Trophoblast cell (in vitro differentiated cells and primary cell): ENCODE results near the gene IFITM10.
A peak's percentile ranks its signal among the peaks of the same experiment; 100 is the strongest.

ENCODE experiments used
- DNase-seq, 2 donors: peaks; one replicate each; pipeline ENCODE4 v3.0.0-alpha.2; 2016
- H2AFZ ChIP-seq: 2 replicates; pipeline ENCODE4 v1.6.1; 2013; ENCODE audit warnings: low read length, moderate library complexity, mild to moderate bottlenecking; ENCODE audit not compliant: insufficient read depth, poor library complexity
- H2AK5ac ChIP-seq: 2 replicates; pipeline ENCODE4 v1.6.1; 2013; ENCODE audit warnings: mild to moderate bottlenecking, low read length
- H2BK120ac ChIP-seq: 2 replicates; pipeline ENCODE4 v1.6.1; 2013; ENCODE audit warnings: low read length, mild to moderate bottlenecking, moderate library complexity; ENCODE audit not compliant: insufficient read depth, poor library complexity
- H2BK12ac ChIP-seq: 2 replicates; pipeline ENCODE4 v1.6.1; 2013; ENCODE audit warnings: mild to moderate bottlenecking, low read length, moderate library complexity
- H2BK5ac ChIP-seq: 2 replicates; pipeline ENCODE4 v1.6.1; 2013; ENCODE audit warnings: low read length, low read depth, moderate library complexity, mild to moderate bottlenecking; ENCODE audit not compliant: poor library complexity
- H3K14ac ChIP-seq: 2 replicates; pipeline ENCODE4 v1.6.1; 2013; ENCODE audit warnings: mild to moderate bottlenecking, low read length
- H3K18ac ChIP-seq: 2 replicates; pipeline ENCODE4 v1.6.1; 2013; ENCODE audit warnings: mild to moderate bottlenecking, low read length
- H3K23ac ChIP-seq: 2 replicates; pipeline ENCODE4 v1.6.1; 2013; ENCODE audit warnings: low read length
- H3K27ac ChIP-seq: 2 replicates; pipeline ENCODE4 v1.5.1; 2013; ENCODE audit warnings: low read depth, mild to moderate bottlenecking, inconsistent platforms, low read length, moderate library complexity
- H3K27me3 ChIP-seq: 2 replicates; pipeline ENCODE4 v1.6.1; 2013; ENCODE audit warnings: inconsistent platforms, mild to moderate bottlenecking, low read length, moderate library complexity; ENCODE audit not compliant: insufficient read depth
- H3K36me3 ChIP-seq, 2 experiments: 1 replicate in 1 of 2; 2 replicates in 1 of 2; pipeline ENCODE4 v1.6.1; 2013; ENCODE audit warnings: low read length in 2 of 2, mild to moderate bottlenecking in 2 of 2, moderate library complexity in 1 of 2; ENCODE audit not compliant: insufficient read depth in 2 of 2, control insufficient read depth in 1 of 2
- H3K4ac ChIP-seq: 2 replicates; pipeline ENCODE4 v1.6.1; 2013; ENCODE audit warnings: low read depth, mild to moderate bottlenecking, low read length, moderate library complexity
- H3K4me1 ChIP-seq, 2 experiments: 1 replicate in 1 of 2; 2 replicates in 1 of 2; pipeline ENCODE4 v1.6.1; 2013; ENCODE audit warnings: low read length in 2 of 2, mild to moderate bottlenecking in 2 of 2, moderate library complexity in 1 of 2; ENCODE audit not compliant: insufficient read depth in 2 of 2, control insufficient read depth in 1 of 2
- H3K4me2 ChIP-seq: 2 replicates; pipeline ENCODE4 v1.6.1; 2013; ENCODE audit warnings: inconsistent platforms, mild to moderate bottlenecking, low read length, moderate library complexity
- H3K4me3 ChIP-seq: 2 replicates; pipeline ENCODE4 v1.5.1; 2013; ENCODE audit warnings: mild to moderate bottlenecking, low read depth, low read length, inconsistent platforms
- H3K79me1 ChIP-seq: one replicate; pipeline ENCODE4 v1.6.1; 2013; ENCODE audit warnings: low read length
- H3K79me2 ChIP-seq: 2 replicates; pipeline ENCODE4 v1.6.1; 2013; ENCODE audit warnings: low read length, mild to moderate bottlenecking; ENCODE audit not compliant: control insufficient read depth, insufficient read depth, poor library complexity
- H3K9ac ChIP-seq: 2 replicates; pipeline ENCODE4 v1.6.1; 2013; ENCODE audit warnings: mild to moderate bottlenecking, low read length
- H3K9me3 ChIP-seq: 2 replicates; pipeline ENCODE4 v1.6.1; 2013; ENCODE audit warnings: low read depth, mild to moderate bottlenecking, control low read depth, inconsistent platforms, low read length; ENCODE audit not compliant: insufficient read depth
- H4K12ac ChIP-seq: 2 replicates; pipeline ENCODE4 v1.6.1; 2013; ENCODE audit warnings: low read depth, mild to moderate bottlenecking, low read length, moderate library complexity
- H4K8ac ChIP-seq: 2 replicates; pipeline ENCODE4 v1.6.1; 2013; ENCODE audit warnings: low read depth, mild to moderate bottlenecking, low read length, moderate library complexity
- H4K91ac ChIP-seq: one replicate; pipeline ENCODE4 v1.6.1; 2013; ENCODE audit warnings: low read depth, mild to moderate bottlenecking, low read length, moderate library complexity
- WGBS: extraction: QIAGEN DNeasy Blood & Tissue Kit; methylation state at CpG from one replicate; pipeline ENCODE4 v1.1.7; 2013; ENCODE audit warnings: missing lambda C conversion rate; ENCODE audit not compliant: insufficient read length, insufficient coverage; ENCODE audit errors: extremely low coverage; 5-methylcytosine and 5-hydroxymethylcytosine counted together

Gene IFITM10

GRCh38 chr11:1747753-1748635 lies 2.4 kb downstream of the IFITM10 start:
- Histone ChIP-seq H4K12ac (no peak overlapping the region), H3K23ac (no peak overlapping the region), H2AFZ (no peak overlapping the region), H3K9ac (no peak overlapping the region), H2BK120ac (no peak overlapping the region), H3K4ac (no peak overlapping the region), H3K4me1 (no peaks in the 10 kb centered on the region), H4K91ac (no peak overlapping the region), H3K14ac (no peak overlapping the region), H3K9me3 (peaks cover 19% of the 10 kb centered on the region), H3K79me1 (no peaks in the 10 kb centered on the region), H3K4me2 (no peak overlapping the region), H3K79me2 (no peaks in the 10 kb centered on the region), H2AK5ac (no peak overlapping the region), H3K36me3 (peaks cover 3 to 4% of the 10 kb centered on the region in 2 experiments), H2BK5ac (no peak overlapping the region), H3K27ac (no peak overlapping the region), H3K4me3 (no peak overlapping the region), H2BK12ac (no peak overlapping the region), H3K27me3 (peaks cover 24% of the 10 kb centered on the region), H4K8ac (no peak overlapping the region), H3K18ac (no peak overlapping the region)
- WGBS: no CpG with 5 or more reads among the region's 72 CpGs
- no peak for DNase-seq

- H3K79me1 ChIP-seq: no peaks in the 10 kb centered on the region
- no peak overlapping the region for H2AFZ ChIP-seq
- H2AK5ac ChIP-seq: no peak overlapping the region
- peaks cover 24% of the 10 kb centered on the region for H3K27me3 ChIP-seq
- H3K27ac ChIP-seq: no peak overlapping the region
- H2BK12ac ChIP-seq: no peak overlapping the region
- no peak overlapping the region for H3K4me3 ChIP-seq
- no peak overlapping the region for H3K18ac ChIP-seq
- H3K9ac ChIP-seq: no peak overlapping the region
- no peak overlapping the region for H3K23ac ChIP-seq
- H3K4ac ChIP-seq: no peak overlapping the region
- H4K91ac ChIP-seq: no peak overlapping the region
- H4K8ac ChIP-seq: no peak overlapping the region
- no peak overlapping the region for H2BK120ac ChIP-seq
- DNase-seq: no peak
- no CpG with 5 or more reads among the region's 21 CpGs for WGBS
- no peak overlapping the region for H3K4me2 ChIP-seq
- no peak overlapping the region for H2BK5ac ChIP-seq
- no peak overlapping the region for H4K12ac ChIP-seq
- no peak overlapping the region for H3K14ac ChIP-seq
- H3K36me3 ChIP-seq: peaks cover 0 to 1% of the 10 kb centered on the region in 2 experiments
- no peaks in the 10 kb centered on the region for H3K4me1 ChIP-seq
- H3K79me2 ChIP-seq: no peaks in the 10 kb centered on the region
- peaks cover 23% of the 10 kb centered on the region for H3K9me3 ChIP-seq
Observed at GRCh38 chr11:1746956-1747752, 3.2 kb downstream of the IFITM10 start.

GRCh38 chr11:1746511-1746931 lies 3.9 kb downstream of the IFITM10 start:
- H3K9ac ChIP-seq: no peak overlapping the region

GRCh38 chr11:1745701-1746320 lies 4.6 kb downstream of the IFITM10 start:
- H3K79me1 ChIP-seq: no peaks in the 10 kb centered on the region
- H2AK5ac ChIP-seq: no peak overlapping the region
- H2BK12ac ChIP-seq: no peak overlapping the region
- no peak overlapping the region for H2AFZ ChIP-seq
- H3K27me3 ChIP-seq: peaks cover 24% of the 10 kb centered on the region
- WGBS: no CpG with 5 or more reads among the region's 14 CpGs
- peak overlapping the region; percentile 38 for H3K4me3 ChIP-seq
- peak overlapping the region; percentile 91 for H3K23ac ChIP-seq
- H3K4me2 ChIP-seq: no peak overlapping the region
- no peak overlapping the region for H3K27ac ChIP-seq
- H4K91ac ChIP-seq: no peak overlapping the region
- H4K8ac ChIP-seq: no peak overlapping the region
- H3K18ac ChIP-seq: no peak overlapping the region
- no peaks in the 10 kb centered on the region for H3K4me1 ChIP-seq
- H2BK5ac ChIP-seq: no peak overlapping the region
- H3K79me2 ChIP-seq: no peaks in the 10 kb centered on the region
- DNase-seq: no peak
- H3K4ac ChIP-seq: no peak overlapping the region
- peaks cover 24% of the 10 kb centered on the region for H3K9me3 ChIP-seq
- no peak overlapping the region for H4K12ac ChIP-seq
- no peak overlapping the region for H2BK120ac ChIP-seq
- peak overlapping the region; percentile 6 for H3K9ac ChIP-seq
- H3K14ac ChIP-seq: no peak overlapping the region
- H3K36me3 ChIP-seq: peaks cover 0 to 1% of the 10 kb centered on the region in 2 experiments

More at GRCh38 chr11:1746511-1746931, 3.9 kb downstream of the IFITM10 start:
- WGBS: no CpG with 5 or more reads among the region's 22 CpGs
- Histone ChIP-seq H3K27me3 (peaks cover 24% of the 10 kb centered on the region), H4K12ac (no peak overlapping the region), H3K79me2 (no peaks in the 10 kb centered on the region), H2BK12ac (no peak overlapping the region), H3K18ac (no peak overlapping the region), H3K4me3 (no peak overlapping the region), H3K27ac (no peak overlapping the region), H2AK5ac (no peak overlapping the region), H3K4me2 (no peak overlapping the region), H4K8ac (no peak overlapping the region), H2AFZ (no peak overlapping the region), H3K36me3 (peaks cover 0 to 1% of the 10 kb centered on the region in 2 experiments), H3K23ac (no peak overlapping the region), H3K9me3 (peaks cover 23% of the 10 kb centered on the region), H3K4ac (no peak overlapping the region), H4K91ac (no peak overlapping the region), H2BK5ac (no peak overlapping the region), H3K79me1 (no peaks in the 10 kb centered on the region), H2BK120ac (no peak overlapping the region), H3K4me1 (no peaks in the 10 kb centered on the region), H3K14ac (no peak overlapping the region)
- no peak for DNase-seq
